NCI-H345 (cell line): Measurements from ENCODE around the gene LIPA.

Source experiments
- DNase-seq: peaks from one replicate; lab custom pipeline; 2025; lab: John Stamatoyannopoulos, UW

Gene LIPA

DNA sequence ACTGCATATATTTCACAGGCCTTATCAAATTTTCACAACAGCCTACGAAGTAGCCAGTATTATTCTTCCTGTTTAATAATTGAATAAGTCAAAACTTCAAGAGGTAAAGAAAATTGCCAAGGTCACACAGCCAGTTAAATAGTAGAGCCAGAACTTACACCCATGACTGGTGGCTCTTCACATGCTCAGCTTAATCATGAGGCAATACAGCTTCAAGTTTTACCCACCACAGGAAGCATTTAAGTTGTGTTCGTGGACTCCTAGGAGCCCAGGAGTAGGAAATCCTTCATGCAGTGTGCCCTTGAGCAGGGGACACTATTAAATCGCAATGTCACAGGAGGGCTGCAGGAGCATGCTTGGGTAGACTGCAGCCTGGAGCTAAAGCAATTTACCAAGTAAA is 11.1 kb downstream of the LIPA start:
- DNase-seq, result no peak

DNA sequence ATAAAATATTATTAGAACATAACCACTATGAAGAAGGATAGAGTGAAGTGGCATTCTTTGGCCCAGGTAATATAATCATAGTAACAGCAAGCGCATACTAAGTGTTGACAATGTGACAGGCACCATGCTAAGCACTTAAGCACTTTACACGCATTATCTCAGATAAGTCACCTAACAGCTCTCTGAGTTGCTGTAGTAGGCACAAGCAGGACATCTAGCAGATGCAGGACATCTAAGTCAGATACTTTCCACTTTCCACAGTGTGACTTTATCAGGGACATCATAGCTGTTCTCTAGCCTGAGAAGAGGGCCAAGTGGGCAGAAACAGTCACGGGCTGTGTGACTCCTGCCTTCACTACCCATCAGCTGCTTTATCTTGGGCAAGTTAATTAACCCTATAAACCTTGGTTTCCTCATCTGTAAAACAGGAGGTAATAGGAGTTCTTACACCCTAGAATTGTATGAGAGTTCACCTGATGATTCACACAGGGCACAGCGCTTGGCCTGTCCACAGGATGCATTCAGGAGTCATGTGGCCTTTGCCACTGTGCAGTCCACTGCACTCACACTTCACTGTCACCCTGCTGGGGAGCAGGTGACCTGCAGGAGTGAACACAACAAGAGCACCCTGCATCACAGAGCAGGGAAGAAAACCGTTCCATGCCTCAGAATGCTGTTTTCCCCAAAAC is 12.5 kb downstream of the LIPA start:
- DNase-seq, result no peak

DNA sequence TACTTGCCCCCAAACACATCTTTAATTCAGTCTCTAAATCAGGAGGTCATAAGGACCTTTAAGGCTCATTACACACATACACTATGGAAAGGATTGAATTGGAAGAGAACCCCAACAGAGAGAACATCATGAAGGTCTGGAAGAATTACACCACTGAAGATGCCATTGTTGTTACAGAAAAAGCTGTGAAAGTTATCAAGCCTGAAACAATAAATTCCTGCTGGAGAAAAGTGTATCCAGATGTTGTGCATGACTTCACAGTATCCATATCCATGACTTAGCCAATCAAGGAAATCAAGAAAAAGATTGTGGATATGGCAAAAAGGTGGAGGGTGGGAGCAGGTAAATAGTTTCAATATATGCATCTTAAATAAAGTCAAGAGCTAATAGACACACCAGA is 13.7 kb downstream of the LIPA start:
- DNase-seq, result no peak

DNA sequence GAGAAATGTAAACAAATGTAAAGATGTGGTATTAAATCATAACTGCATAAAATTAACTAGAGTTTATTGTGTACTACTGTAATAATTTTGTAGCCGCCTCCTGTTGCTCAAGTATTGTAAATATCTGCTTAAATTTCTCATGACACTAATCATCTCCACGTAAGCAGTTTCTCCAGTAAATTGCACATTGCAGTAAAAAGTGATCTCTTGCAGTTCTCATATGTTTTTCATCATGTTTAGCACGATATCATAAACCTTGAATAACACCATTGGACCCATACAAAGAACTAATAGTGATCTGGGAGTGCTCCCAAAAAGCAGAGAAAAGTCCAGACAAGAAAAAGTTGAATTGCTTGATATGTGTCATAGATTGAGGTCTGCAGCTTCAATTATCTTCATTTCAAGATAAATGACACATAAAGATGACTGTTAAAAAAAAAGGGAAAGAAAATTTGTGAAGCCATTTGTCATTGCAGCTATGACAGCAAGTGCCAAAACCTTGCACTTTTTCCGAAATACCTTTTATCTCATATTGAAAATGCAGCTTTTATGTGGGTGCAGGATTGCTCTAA is 15.3 kb downstream of the LIPA start:
- DNase-seq, result no peak

GRCh38 chr10:89235073-89235798 is 16.3 kb downstream of the LIPA start:
- DNase-seq, result no peak

DNA sequence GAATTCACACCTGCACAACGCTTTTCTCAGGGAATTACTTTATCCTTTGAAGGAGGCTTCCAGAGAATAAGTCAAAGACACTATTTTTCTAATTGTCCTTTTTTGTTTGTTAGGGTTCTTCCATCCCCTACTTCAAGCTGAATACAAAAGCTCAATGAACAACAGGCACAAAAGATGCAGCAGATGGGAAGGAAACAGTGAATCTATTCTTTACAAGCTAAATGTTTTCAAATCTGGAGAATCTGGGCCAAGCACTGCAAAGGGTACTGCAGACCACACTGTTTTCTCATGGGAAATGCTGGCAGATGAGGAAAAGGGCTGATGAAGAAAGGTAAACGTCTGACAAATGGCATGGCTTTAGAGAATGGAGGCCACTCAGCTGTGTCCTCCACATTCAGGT is 18.5 kb downstream of the LIPA start:
- no peak for DNase-seq

- no peak for DNase-seq
Measured at GRCh38 chr10:89228962-89229361, 22.6 kb downstream of the LIPA start.

DNA sequence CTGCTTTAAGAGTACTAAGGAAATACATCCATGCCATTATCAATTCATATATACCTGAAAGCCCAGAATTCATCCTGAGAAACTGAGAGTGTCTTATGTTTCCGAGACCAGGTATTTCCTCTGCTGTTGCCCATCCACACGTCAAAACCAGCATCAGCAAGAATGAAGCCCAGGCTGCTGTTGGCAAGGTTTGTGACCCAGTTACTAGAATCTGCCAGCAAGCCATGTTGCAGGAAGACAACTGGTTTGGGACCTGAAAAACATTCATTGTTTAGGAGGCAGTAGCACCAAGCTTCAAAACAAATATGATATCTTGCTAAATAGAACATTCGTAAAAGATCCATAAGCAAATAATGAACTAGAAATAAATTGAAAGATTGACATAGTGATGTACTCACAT is 23.4 kb downstream of the LIPA start:
- no peak for DNase-seq

- no peak for DNase-seq
Measured at GRCh38 chr10:89226891-89227290, 24.7 kb downstream of the LIPA start.

GRCh38 chr10:89224739-89225443 is 26.7 kb downstream of the LIPA start:
- no peak for DNase-seq

GRCh38 chr10:89221919-89222318 is 29.7 kb downstream of the LIPA start:
- no peak for DNase-seq

GRCh38 chr10:89219513-89220218 is 31.9 kb downstream of the LIPA start:
- no peak for DNase-seq

DNA sequence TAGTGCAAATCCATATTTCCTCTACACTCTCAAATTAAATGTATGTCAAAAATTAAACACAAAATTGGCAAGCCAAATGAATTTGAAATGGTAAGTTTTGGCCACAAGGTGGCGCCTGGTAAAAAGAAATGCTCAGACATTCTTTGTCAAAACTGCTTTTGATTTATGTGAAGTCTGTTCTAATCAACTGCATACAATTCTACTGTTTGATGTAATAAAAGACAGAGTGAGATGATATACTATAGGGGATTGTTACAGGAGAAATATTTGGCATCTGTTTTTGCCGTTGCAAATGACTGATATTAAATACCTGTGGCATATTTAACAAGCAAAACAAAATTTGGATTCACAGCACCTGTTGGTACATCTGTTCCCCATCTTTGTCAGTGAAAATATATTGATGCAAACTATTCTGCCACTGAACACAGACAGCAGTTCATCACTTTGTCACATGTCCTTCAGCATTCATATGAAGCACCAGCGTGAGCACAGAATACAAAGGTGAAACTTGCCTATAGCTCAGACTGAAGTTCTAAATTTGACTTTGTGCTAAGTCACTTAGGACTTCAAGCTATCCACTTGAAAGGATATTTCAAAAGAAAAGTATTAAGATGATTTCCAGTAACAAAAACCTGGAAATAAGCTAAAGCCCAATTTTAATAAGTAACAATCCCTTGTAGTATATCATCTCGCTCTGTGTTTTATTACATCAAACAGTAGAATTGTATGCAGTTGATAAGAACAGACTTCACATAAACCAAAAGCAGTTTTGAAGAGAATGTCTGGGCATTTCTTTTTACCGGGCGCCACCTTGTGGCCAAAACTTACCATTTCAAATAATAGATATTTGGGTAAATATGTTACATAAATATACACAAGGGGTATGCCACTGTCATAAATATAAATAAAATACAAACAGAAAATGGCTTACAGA is 34.3 kb downstream of the LIPA start:
- DNase-seq, result peak; percentile 51

DNA sequence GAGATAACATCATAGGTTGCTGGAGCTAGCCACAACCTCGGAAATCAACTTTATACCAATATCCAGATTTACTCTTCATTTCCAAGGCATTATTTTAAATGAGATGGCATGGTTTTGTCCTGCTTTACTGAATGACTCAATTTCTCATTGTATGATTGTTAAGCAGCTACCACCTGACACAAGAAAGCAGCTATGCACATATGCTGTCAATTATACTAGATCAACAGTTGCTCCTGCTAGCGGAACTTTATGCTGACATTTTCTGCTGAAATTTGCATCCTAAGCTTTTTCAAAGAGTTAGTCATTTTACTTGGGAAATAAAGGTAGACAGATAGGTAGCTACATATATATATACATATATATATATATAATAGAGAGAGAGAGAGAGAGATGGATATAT is 35.5 kb downstream of the LIPA start:
- DNase-seq, result no peak

DNA sequence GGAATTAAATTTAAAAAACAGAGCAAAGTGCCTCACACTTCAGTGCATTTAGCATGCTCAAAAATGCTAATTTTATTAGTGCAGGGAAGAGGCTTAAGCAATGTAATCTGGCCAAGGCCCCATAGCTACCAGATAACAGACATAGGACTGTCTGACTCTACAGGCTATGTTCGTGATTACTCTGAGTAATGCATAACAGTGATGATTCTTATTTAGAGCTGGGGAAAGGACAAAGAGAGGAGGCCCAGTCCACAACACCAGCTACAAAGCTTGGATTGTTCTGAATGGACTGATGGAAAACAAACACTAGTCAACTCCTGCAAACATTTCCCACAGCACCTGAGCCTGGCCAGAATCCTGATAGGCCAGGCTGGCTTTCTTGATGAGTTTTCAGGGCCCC is 36.1 kb downstream of the LIPA start:
- DNase-seq, result no peak

DNA sequence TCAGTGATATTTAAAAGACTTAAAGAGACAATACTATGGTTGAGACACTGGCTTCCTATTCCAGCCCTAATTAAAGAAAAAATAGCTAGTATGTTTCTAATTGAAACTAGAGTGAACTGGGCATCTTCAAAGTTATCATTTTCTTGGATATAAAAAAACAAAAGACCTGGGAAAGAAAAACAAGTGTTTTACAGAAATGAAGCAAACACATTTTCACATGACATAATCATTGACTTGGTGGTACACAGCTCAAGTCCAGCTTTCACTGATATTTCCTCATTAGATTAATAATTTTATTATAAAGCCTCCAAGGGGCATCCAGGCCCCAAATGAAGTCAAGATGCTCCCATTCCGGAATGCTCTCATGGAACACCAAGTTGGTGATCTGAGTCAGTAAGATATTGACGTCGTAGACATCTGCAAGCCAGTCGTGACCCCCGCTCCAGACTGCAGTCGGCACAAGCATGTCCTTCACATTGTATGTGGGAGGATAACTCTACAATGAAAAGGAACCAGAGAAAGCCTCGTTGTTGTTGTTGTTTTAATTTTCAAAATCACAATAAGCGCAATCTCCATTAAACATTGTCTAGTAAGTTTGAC is 36.9 kb downstream of the LIPA start:
- DNase-seq, result no peak

DNA sequence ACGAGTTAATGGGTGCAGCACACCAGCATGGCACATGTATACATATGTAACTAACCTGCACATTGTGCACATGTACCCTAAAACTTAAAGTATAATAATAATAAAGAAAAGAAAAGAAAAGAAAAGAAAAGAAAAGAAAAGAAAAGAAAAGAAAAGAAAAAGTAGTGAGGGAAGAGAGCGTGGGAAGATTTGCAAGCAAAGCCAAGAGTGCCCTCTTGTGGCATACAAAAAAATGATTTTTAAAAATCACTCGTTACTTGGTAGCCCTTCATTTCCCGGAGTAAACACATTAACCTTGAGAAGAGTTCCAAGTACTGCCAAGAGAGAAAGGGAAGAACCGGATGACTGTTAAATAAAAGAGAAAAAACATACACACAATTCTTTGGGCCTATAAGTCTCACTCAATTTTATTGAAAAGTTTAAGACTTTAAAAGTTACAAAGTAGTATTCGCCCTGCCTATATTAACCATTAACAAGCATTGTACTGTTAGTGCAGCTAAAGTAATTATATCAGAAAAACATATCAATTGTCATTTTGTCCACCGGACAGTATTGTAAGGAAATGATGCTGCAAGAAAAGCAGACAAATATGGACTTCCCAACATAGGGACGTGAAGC is 38.3 kb downstream of the LIPA start:
- DNase-seq, result peak; percentile 18

- DNase-seq, result no peak
Measured at GRCh38 chr10:89210794-89211425, 40.7 kb downstream of the LIPA start.

DNA sequence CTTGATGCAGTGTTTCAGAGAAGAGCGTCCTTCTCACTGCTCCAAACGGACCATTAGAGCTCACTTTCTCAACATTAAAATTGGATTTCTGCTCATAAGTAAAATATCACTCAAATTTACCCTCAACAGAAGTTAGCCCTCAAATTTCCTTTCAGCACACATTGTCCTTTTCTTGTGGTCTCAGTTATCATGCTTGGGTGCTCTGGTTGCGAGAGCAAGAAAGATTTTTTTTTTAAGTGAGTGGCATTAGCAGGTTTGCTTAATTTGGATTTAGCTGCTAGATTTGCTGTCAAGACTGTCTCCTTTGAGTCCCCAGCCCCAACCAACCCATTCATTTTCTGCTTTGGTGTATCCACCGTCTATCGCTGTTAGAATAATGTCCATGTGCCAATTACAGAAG is 41.9 kb downstream of the LIPA start:
- DNase-seq, result no peak
